IMR-90 (cell line): Measurements from ENCODE around the gene PRICKLE2. TPM values are rescaled to one million over a fixed set of nuclear protein-coding genes. Genes with fewer than 3 reads are reported as not detected.

Experiments
- ATAC-seq: fragments of 200-7000 bp; cut with Tn5 transposase; 2 replicates; pipeline ENCODE4 v1.9.1; 2020; ENCODE audit warnings: low read depth, mild to moderate bottlenecking, moderate library complexity
- BruUV-seq: library from RNA; stranded (reverse); fragments of 400-500 nt; replicated peaks from 2 replicates; lab custom pipeline; 2021; lab: Mats Ljungman, UMichigan
- CTCF ChIA-PET: fragments of 300-600 bp; formaldehyde crosslinking; extraction: SDS; loops from one replicate; lab custom pipeline; 2021; ENCODE audit warnings: antibody characterized with exemption; lab: Yijun Ruan, JAX
- POLR2A ChIA-PET: fragments of 300-600 bp; sonication (Branson Sonifier 250); formaldehyde crosslinking; loops from one replicate; lab custom pipeline; 2022; ENCODE audit warnings: antibody characterized with exemption; ENCODE audit not compliant: unreplicated experiment; lab: Charles Lee
- DNase-seq: peaks from one replicate; pipeline ENCODE4 v3.0.0; 2013
- H2AFZ ChIP-seq: replicated peaks from 2 replicates; pipeline ENCODE3; 2013; ENCODE audit warnings: low read length, mild to moderate bottlenecking; ENCODE audit not compliant: poor library complexity
- H2AK5ac ChIP-seq: 2 replicates; pipeline ENCODE4 v1.6.1; 2013; ENCODE audit warnings: low read depth, low read length, inconsistent platforms
- H2AK9ac ChIP-seq: replicated peaks from 2 replicates; pipeline ENCODE3; 2013; ENCODE audit warnings: mild to moderate bottlenecking, low read depth, low read length, moderate library complexity; ENCODE audit not compliant: poor library complexity
- H2BK120ac ChIP-seq: 2 replicates; pipeline ENCODE4 v1.6.1; 2013; ENCODE audit warnings: low read depth, low read length, inconsistent platforms
- H2BK15ac ChIP-seq: 3 replicates; pipeline ENCODE4 v1.6.1; 2013; ENCODE audit warnings: low read depth, low read length, inconsistent platforms
- H2BK20ac ChIP-seq: 2 replicates; pipeline ENCODE4 v1.6.1; 2013; ENCODE audit warnings: low read depth, mild to moderate bottlenecking, inconsistent platforms, low read length, moderate library complexity
- H2BK5ac ChIP-seq: 2 replicates; pipeline ENCODE4 v1.6.1; 2013; ENCODE audit warnings: mild to moderate bottlenecking, low read depth, low read length, inconsistent platforms; ENCODE audit not compliant: poor library complexity, severe bottlenecking
- H3K14ac ChIP-seq: replicated peaks from 2 replicates; pipeline ENCODE4 v1.6.1; 2013; ENCODE audit warnings: low read depth, low read length, inconsistent platforms
- H3K18ac ChIP-seq: 2 replicates; pipeline ENCODE4 v1.6.1; 2013; ENCODE audit warnings: low read depth, low read length, control low read depth
- H3K23ac ChIP-seq: 2 replicates; pipeline ENCODE4 v1.6.1; 2013; ENCODE audit warnings: low read depth, low read length, inconsistent platforms
- H3K27ac ChIP-seq: 2 replicates; pipeline ENCODE4 v1.5.1; 2013; ENCODE audit warnings: mild to moderate bottlenecking, control low read depth, low read length; ENCODE audit not compliant: insufficient read depth
- H3K27me3 ChIP-seq: 2 replicates; pipeline ENCODE4 v1.6.1; 2013; ENCODE audit warnings: low read length; ENCODE audit not compliant: control insufficient read depth, insufficient read depth
- H3K36me3 ChIP-seq: 2 replicates; pipeline ENCODE4 v1.6.1; 2013; ENCODE audit warnings: low read length, mixed read lengths; ENCODE audit not compliant: control insufficient read depth, insufficient read depth
- H3K4ac ChIP-seq: 2 replicates; pipeline ENCODE4 v1.6.1; 2013; ENCODE audit warnings: low read depth, low read length, inconsistent platforms
- H3K4me1 ChIP-seq: 2 replicates; pipeline ENCODE4 v1.6.1; 2013; ENCODE audit warnings: low read length, mixed read lengths; ENCODE audit not compliant: control insufficient read depth, insufficient read depth
- H3K4me2 ChIP-seq: 2 replicates; pipeline ENCODE4 v1.6.1; 2013; ENCODE audit warnings: low read depth, mild to moderate bottlenecking, control low read depth, low read length, moderate library complexity
- H3K4me3 ChIP-seq: 2 replicates; pipeline ENCODE4 v1.5.1; 2013; ENCODE audit warnings: low read depth, mild to moderate bottlenecking, control low read depth, low read length, moderate library complexity; ENCODE audit not compliant: insufficient read depth
- H3K56ac ChIP-seq: 2 replicates; pipeline ENCODE4 v1.6.1; 2013; ENCODE audit warnings: low read length, inconsistent platforms; ENCODE audit not compliant: insufficient read depth; ENCODE audit errors: extremely low read depth
- H3K79me1 ChIP-seq, 2 experiments: 2 replicates each; pipeline ENCODE4 v1.6.1; 2013; ENCODE audit warnings: low read length in 2 of 2, inconsistent platforms in 1 of 2, low read depth in 1 of 2
- H3K9ac ChIP-seq: 2 replicates; pipeline ENCODE4 v1.6.1; 2013; ENCODE audit warnings: low read depth, low read length, control low read depth
- H3K9me1 ChIP-seq: 2 replicates; pipeline ENCODE4 v1.6.1; 2013; ENCODE audit warnings: low read length, inconsistent platforms; ENCODE audit not compliant: insufficient read depth
- H3K9me3 ChIP-seq: 2 replicates; pipeline ENCODE4 v1.6.1; 2013; ENCODE audit warnings: low read length; ENCODE audit not compliant: control insufficient read depth, insufficient read depth
- H4K20me1 ChIP-seq: 2 replicates; pipeline ENCODE4 v1.6.1; 2013; ENCODE audit warnings: low read length, inconsistent platforms; ENCODE audit not compliant: insufficient read depth
- H4K5ac ChIP-seq: 2 replicates; pipeline ENCODE4 v1.6.1; 2013; ENCODE audit warnings: mild to moderate bottlenecking, low read depth, low read length, control low read depth
- H4K8ac ChIP-seq, 2 experiments: 2 replicates each; pipeline ENCODE4 v1.6.1; 2013; ENCODE audit warnings: low read depth in 2 of 2, low read length in 2 of 2, control low read depth in 1 of 2, inconsistent platforms in 1 of 2
- H4K91ac ChIP-seq: 2 replicates; pipeline ENCODE4 v1.6.1; 2013; ENCODE audit warnings: low read depth, low read length, inconsistent platforms; ENCODE audit not compliant: insufficient read depth
- BHLHE40 ChIP-seq: fragments of 150-350 bp; IDR thresholded peaks from 2 replicates; pipeline ENCODE4 v1.6.1; 2016; ENCODE audit warnings: mild to moderate bottlenecking, low read depth, low read length
- CEBPB ChIP-seq: IDR thresholded peaks from 2 replicates; pipeline ENCODE4 v1.6.1; 2012; ENCODE audit warnings: low read depth, low read length, improper control_type of control experiment
- CTCF ChIP-seq: conservative IDR thresholded peaks from 2 replicates; pipeline ENCODE4 v1.5.1; 2012; ENCODE audit warnings: mild to moderate bottlenecking, low read depth, low read length, improper control_type of control experiment
- ELK1 ChIP-seq: fragments of 150-350 bp; IDR thresholded peaks from 2 replicates; pipeline ENCODE4 v1.6.1; 2016; ENCODE audit warnings: low read depth, mild to moderate bottlenecking, low read length, moderate library complexity, borderline replicate concordance
- MAZ ChIP-seq: IDR thresholded peaks from 2 replicates; pipeline ENCODE4 v1.6.1; 2012; ENCODE audit warnings: low read depth, mild to moderate bottlenecking, low read length, improper control_type of control experiment, moderate library complexity, borderline replicate concordance
- MXI1 ChIP-seq: IDR thresholded peaks from 2 replicates; pipeline ENCODE4 v1.6.1; 2012; ENCODE audit warnings: low read depth, mild to moderate bottlenecking, low read length, moderate library complexity, borderline replicate concordance
- NFE2L2 ChIP-seq: fragments of 150-350 bp; IDR thresholded peaks from 2 replicates; pipeline ENCODE4 v1.6.1; 2016; ENCODE audit warnings: low read depth, mild to moderate bottlenecking, low read length
- POLR2A ChIP-seq: IDR thresholded peaks from 2 replicates; pipeline ENCODE4 v1.6.1; 2012; ENCODE audit warnings: mild to moderate bottlenecking, low read depth, low read length
- RAD21 ChIP-seq: IDR thresholded peaks from 2 replicates; pipeline ENCODE4 v1.6.1; 2012; ENCODE audit warnings: low read length, improper control_type of control experiment
- RCOR1 ChIP-seq: IDR thresholded peaks from 2 replicates; pipeline ENCODE4 v1.6.1; 2012; ENCODE audit warnings: mild to moderate bottlenecking, low read length, improper control_type of control experiment; ENCODE audit not compliant: insufficient replicate concordance
- RFX5 ChIP-seq: IDR thresholded peaks from 2 replicates; pipeline ENCODE4 v1.8.0; 2012; ENCODE audit warnings: low read depth, mild to moderate bottlenecking, low read length, moderate library complexity
- SMC3 ChIP-seq: fragments of 150-350 bp; IDR thresholded peaks from 2 replicates; pipeline ENCODE4 v1.6.1; 2016; ENCODE audit warnings: low read depth, mild to moderate bottlenecking, antibody characterized with exemption, low read length, moderate library complexity
- USF2 ChIP-seq: fragments of 150-350 bp; IDR thresholded peaks from 2 replicates; pipeline ENCODE4 v1.6.1; 2017; ENCODE audit warnings: mild to moderate bottlenecking, antibody characterized with exemption, low read length, low read depth
- WGBS, 2 experiments: methylation state at CpG; one replicate each; pipeline versions ENCODE4 v1.1.5 to v1.1.7; 2013; ENCODE audit warnings: missing lambda C conversion rate in 2 of 2; ENCODE audit not compliant: insufficient read length in 1 of 2; ENCODE audit errors: extremely low coverage in 2 of 2; 5-methylcytosine and 5-hydroxymethylcytosine counted together
- dilution Hi-C: fragments of 300-500 bp; cut with HindIII; formaldehyde crosslinking; loops from one replicate; pipeline ENCODE4 v1.14.3; 2018; ENCODE audit warnings: low sequenced_read_pairs; ENCODE audit not compliant: unreplicated experiment
- in situ Hi-C: fragments of 300-500 bp; cut with MboI; formaldehyde crosslinking; loops from 3 replicates; pipeline ENCODE4 v1.14.3; 2019; ENCODE audit warnings: low sequenced_read_pairs, inconsistent platforms, mixed read lengths
- intact Hi-C: fragments of 100-400 bp; cut with micrococcal nuclease; formaldehyde crosslinking; loops from 2 replicates; pipeline ENCODE4 v1.10.0; 2022
- polyA plus RNA-seq, 3 experiments: library from polyadenylated mRNA; depleted of rRNA; stranded (reverse); fragments of >200 nt; gene quantifications; 2 replicates each; pipeline ENCODE4 v1.2.3, GENCODE V29; 2012; ENCODE audit warnings: low replicate concordance in 1 of 3
- total RNA-seq: library from RNA; depleted of rRNA; stranded (reverse); fragments of >200 nt; gene quantifications from 2 replicates; pipeline ENCODE4 v1.2.3, GENCODE V29; 2012

PRICKLE2 gene
- total and polyA plus RNA-seq, 2 of the 4 experiments (the other 2 are of a cell fraction), result 4.1 to 14.2 TPM

GRCh38 chr3:64238971-64239667, 13.9 kb upstream of the PRICKLE2 start (continued):
- TF ChIP-seq USF2, result peak; percentile 5; the same call in 1 of the 2 replicates

- H3K4me1 ChIP-seq, result peaks cover 10% of the 10 kb centered on the region
- H3K27me3 ChIP-seq, result no peaks in the 10 kb centered on the region
- peaks cover 7% of the 10 kb centered on the region; the same call in 1 of the 2 replicates for H3K9me3 ChIP-seq
- no peak overlapping the region for H2AFZ ChIP-seq
- no peak overlapping the region for H3K4me2 ChIP-seq
- no peak overlapping the region for H3K56ac ChIP-seq
- WGBS, 2 experiments, result no CpG with 5 or more reads among the region's 7 CpGs
- ChIA-PET POLR2A (no interaction called here), CTCF (no interaction called here)
- H3K27ac ChIP-seq, result no peak overlapping the region
- no peak overlapping the region for H2BK120ac ChIP-seq
- H4K20me1 ChIP-seq, result no peaks in the 10 kb centered on the region; the same call in 1 of the 2 replicates
- no peak overlapping the region for H3K14ac ChIP-seq
- dilution Hi-C loops (no loop called here), intact Hi-C loops (loop anchor here (5.0 kb wide), 1 partner anchor 225 kb away; no protein-coding TSS in a partner anchor), in situ Hi-C loops (no loop called here)
- no peak overlapping the region for H3K9ac ChIP-seq
- DNase-seq (no peak), ATAC-seq (no peak)
- H3K18ac ChIP-seq, result no peak overlapping the region
- peak overlapping the region; percentile 29; the same call in 1 of the 2 replicates for H2AK5ac ChIP-seq
- H3K4ac ChIP-seq, result 0 out of 2 replicates have a peak overlapping the region, but pooled peaks have one; percentile 2
- H4K5ac ChIP-seq, result no peak overlapping the region
- no peak overlapping the region for H4K91ac ChIP-seq
- no peak overlapping the region for H2BK20ac ChIP-seq
- peaks cover 15% of the 10 kb centered on the region for H3K36me3 ChIP-seq
- H3K4me3 ChIP-seq, result no peak overlapping the region
- BruUV-seq, result no TSS peak
- H2BK15ac ChIP-seq, result no peak overlapping the region
- H2BK5ac ChIP-seq, result no peak overlapping the region
- no peak overlapping the region for H3K23ac ChIP-seq
- no peak overlapping the region for H4K8ac ChIP-seq
- H3K9me1 ChIP-seq, result peaks cover 22% of the 10 kb centered on the region
- H2AK9ac ChIP-seq, result no peak overlapping the region
- peaks cover 54 to 72% of the 10 kb centered on the region in 2 experiments for H3K79me1 ChIP-seq
- TF ChIP-seq RAD21, result no peak
- TF ChIP-seq RCOR1, result no peak
- TF ChIP-seq SMC3, result no peak
- TF ChIP-seq MXI1, result no peak
- TF ChIP-seq BHLHE40, result no peak
- TF ChIP-seq CTCF, result no peak
- TF ChIP-seq NFE2L2, result no peak
- TF ChIP-seq ELK1, result no peak
- no peak for TF ChIP-seq POLR2A
- no peak for TF ChIP-seq RFX5
- no peak for TF ChIP-seq CEBPB
- no peak for TF ChIP-seq MAZ
Measured at GRCh38 chr3:64237083-64237482, 11.8 kb upstream of the PRICKLE2 start.
